ENCODE results near the gene RGR.
A peak's percentile ranks its signal among the peaks of the same experiment; 100 is the strongest.

The RGR gene

DNA sequence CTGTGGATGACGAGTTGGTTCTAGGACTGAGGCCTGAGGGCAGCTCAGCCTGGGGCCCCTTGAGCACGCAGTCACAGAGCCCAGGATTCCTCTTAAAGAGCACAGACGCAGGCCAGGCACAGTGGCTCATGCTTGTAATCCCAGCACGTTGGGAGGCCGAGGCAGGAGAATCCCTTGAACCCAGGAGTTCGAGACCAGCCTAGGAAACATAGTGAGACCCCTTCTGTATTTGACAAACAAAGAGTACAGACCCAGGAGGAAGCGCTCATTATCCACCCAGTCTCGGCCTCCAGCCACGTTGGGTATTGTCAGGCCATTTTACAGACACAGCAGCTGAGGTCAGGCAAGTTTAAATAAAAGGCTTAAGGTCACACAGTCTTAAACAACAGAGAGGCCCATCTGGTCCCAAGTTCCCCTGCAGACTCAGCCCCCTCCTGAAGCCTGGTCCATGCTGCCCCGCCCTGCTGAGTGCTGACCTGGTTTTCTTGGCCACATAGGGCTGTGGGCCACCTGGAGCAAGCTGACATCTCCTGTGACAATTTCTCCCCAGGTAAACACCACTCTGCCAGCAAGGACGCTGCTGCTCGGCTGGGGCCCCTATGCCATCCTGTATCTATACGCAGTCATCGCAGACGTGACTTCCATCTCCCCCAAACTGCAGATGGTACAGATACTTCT, 12.6 kb downstream of the RGR start:
- DNase-seq (ENCODE audit: insufficient read length, low spot score) (no peak), FAIRE-seq (no peak)
- TF ChIP-seq, protein P1, sequence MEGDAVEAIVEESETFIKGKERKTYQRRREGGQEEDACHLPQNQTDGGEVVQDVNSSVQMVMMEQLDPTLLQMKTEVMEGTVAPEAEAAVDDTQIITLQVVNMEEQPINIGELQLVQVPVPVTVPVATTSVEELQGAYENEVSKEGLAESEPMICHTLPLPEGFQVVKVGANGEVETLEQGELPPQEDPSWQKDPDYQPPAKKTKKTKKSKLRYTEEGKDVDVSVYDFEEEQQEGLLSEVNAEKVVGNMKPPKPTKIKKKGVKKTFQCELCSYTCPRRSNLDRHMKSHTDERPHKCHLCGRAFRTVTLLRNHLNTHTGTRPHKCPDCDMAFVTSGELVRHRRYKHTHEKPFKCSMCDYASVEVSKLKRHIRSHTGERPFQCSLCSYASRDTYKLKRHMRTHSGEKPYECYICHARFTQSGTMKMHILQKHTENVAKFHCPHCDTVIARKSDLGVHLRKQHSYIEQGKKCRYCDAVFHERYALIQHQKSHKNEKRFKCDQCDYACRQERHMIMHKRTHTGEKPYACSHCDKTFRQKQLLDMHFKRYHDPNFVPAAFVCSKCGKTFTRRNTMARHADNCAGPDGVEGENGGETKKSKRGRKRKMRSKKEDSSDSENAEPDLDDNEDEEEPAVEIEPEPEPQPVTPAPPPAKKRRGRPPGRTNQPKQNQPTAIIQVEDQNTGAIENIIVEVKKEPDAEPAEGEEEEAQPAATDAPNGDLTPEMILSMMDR (IDR thresholded peaks at IDR 0.05; ENCODE audit: insufficient read depth, missing control alignments), result no peak

DNA sequence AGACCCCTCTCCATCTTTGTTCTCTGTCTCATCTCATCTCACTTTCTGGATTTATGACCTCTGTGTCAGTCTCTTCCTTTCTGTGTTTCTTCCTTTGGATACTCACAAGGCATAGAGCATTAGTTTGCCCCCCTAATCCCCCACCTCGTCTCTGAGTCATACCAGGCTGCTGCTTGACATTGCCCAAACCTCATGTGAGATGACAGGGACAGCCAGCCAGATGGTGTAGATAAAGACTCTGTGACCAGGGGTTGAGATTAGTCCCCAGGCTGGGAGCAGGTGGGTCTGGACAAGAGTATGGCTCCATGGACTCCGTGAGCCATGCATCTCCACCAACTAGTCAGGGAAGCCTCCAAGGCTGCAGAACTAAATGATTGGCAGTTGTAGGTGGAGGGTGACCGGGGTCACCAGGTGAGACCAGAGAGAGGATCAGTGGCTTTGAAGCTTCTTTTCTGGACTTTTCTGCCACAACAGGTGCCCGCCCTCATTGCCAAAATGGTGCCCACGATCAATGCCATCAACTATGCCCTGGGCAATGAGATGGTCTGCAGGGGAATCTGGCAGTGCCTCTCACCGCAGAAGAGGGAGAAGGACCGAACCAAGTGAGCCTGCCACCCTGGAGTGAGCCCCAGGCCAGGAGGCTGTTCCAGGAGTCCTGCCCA, 13.3 kb downstream of the RGR start:
- FAIRE-seq, result no peak
- DNase-seq (ENCODE audit: insufficient read length, low spot score), result no peak
- TF ChIP-seq, protein P1 (IDR thresholded peaks at IDR 0.05; ENCODE audit: insufficient read depth, missing control alignments), result no peak

DNA sequence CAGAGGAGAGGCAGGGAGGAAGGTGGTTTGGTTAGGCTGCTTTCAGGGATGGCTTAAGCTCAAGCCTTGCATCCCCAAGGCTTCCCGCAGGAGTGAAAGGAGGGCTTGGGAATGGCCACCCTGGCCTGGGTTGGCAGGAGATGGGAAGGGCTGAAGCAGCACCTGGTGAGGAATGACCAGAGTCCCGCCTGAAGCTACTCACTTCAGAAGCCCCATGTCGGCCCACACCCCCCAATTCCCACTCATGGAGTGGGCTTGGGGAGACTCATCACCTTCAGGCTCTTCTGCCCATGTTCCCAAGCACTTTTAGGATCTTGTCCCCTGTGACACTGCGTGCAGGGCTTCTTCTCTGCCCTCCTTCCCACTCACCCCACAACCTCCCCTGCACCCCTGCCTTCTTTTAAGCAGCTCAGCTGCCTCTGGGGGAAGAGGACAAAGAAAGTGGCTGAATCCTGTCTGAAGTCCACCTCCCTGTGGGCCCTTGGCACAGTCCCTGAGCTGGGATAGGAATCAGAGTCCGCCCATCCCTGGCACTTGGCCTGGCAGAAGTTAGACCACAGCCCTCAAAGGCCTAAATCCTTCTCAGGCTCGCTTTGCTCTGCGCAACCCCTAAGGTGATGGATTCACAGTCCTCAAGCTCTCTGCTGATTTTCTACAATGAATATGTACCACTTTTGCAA, 16.5 kb downstream of the RGR start:
- TF ChIP-seq, protein P1 (IDR thresholded peaks at IDR 0.05; ENCODE audit: insufficient read depth, missing control alignments), result no peak
- DNase-seq (ENCODE audit: insufficient read length, low spot score) (no peak), FAIRE-seq (no peak)

DNA sequence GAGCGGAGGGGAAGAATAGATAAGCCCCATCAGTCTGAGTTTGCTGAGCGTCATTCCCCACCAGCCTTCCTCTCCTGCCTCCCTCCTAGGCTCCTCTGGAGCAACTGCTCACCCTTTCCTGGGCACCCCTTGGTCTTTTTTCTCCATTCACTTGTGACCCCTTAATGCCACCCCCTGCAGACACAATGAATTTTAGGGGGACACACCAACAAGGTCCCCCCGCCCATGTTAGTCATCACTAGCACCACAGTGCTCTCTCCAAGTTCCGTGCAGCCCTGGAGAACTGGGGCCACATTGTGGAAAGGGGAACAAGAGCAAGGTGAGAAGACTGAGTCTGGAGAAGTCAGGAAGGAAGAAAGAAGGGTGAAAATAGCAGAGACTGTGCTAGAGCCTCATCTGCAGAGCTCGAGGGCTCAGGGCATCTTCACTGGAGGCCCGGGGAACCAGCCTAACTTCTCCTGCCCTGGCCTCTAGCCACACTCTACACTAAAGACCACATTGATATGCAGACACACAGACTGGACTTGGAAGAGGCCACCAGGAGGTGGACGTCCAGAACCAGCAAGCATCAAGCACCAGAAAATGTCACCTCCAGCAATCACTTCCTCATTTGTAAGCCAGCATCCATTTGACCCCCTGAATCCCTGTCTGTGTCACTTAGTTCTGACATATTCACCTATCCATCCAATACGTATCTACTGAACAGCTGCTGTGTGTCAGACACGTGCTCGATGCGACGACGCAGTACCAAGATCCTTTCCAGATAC, 17.5 kb downstream of the RGR start:
- TF ChIP-seq, protein P1 (IDR thresholded peaks at IDR 0.05; ENCODE audit: insufficient read depth, missing control alignments), result no peak
- DNase-seq (ENCODE audit: insufficient read length, low spot score), result no peak
- no peak for FAIRE-seq

DNA sequence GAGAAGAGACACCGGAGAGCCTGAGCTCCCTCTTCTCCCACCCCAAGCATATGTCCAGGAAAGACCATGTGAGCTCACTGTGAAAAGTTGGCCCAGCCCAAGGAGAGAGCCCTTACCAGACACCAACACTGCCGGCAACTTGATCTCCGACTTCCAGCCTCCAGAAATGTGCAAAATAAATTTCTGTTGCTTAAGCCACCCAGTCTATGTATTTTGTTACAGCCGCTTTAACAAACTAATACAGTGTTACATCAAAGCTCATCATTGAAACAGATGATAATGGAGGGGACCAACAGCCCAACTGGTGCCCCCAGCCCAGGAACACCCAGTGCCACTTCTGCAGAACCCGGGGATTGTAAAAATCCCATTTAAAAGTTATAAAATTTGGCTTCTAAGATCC, 18.9 kb downstream of the RGR start:
- FAIRE-seq, result no peak
- TF ChIP-seq, protein P1 (IDR thresholded peaks at IDR 0.05; ENCODE audit: insufficient read depth, missing control alignments), result no peak

DNA sequence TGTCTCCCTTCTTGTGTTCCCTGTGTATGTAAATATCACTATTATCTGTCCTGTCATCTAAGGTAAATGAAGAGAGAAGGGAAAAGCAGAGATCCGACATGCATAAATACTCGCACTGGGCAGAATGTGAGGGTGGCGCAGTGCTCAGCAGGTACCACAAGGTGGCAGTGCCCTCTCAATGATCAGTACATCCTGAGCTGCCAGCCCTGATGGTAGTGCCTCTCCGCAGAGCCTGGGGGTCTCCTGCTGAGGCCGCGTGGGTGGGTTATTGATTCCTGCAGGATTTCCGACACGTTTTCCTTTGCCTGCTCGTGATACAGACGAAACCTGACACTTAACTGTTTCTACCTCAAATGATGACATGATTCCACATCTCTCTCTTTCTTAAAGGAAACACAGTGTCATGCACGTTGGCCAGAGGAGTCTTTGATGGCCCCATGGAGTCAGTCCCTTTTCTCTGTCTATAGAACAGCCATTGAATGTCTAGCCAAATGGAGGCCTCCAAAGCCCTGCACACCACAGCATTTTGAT, 19.8 kb downstream of the RGR start:
- TF ChIP-seq, protein P1 (IDR thresholded peaks at IDR 0.05; ENCODE audit: insufficient read depth, missing control alignments), result peak; percentile 98
- no peak for DNase-seq (ENCODE audit: insufficient read length, low spot score)
- FAIRE-seq, result peak; percentile 16

More for the DNA sequence above, 18.9 kb downstream of the RGR start:
- DNase-seq (ENCODE audit: insufficient read length, low spot score), result no peak
